Vagina (tissue), 2 donors: ENCODE data around the gene FEM1B.

ENCODE experiments used
- POLR2A ChIP-seq, 2 donors: fragments of 450-650 bp; IDR thresholded peaks; one replicate each; pipeline ENCODE4 v1.6.1; 2017; ENCODE audit warnings: antibody characterized with exemption in 2 of 2, mild to moderate bottlenecking in 2 of 2, moderate library complexity in 2 of 2
- POLR2AphosphoS5 ChIP-seq, 2 donors: sonication (generic); formaldehyde crosslinking; IDR thresholded peaks; one replicate each; pipeline ENCODE4 v1.9.0; 2017; ENCODE audit warnings: antibody characterized with exemption in 2 of 2, mild to moderate bottlenecking in 2 of 2, low read depth in 1 of 2; ENCODE audit not compliant: insufficient read depth in 1 of 2
- TF ChIP-seq, protein P1 (sequence below), 3 experiments: fragments of 450-650 bp in 2 of 3; fragments of 200-600 bp in 1 of 3; sonication (generic) in 1 of 3; IDR thresholded peaks; one replicate each; pipeline ENCODE4 v1.5.1; 2017 to 2019; ENCODE audit warnings: antibody characterized with exemption in 3 of 3, mild to moderate bottlenecking in 2 of 3, moderate library complexity in 2 of 3

DNA sequence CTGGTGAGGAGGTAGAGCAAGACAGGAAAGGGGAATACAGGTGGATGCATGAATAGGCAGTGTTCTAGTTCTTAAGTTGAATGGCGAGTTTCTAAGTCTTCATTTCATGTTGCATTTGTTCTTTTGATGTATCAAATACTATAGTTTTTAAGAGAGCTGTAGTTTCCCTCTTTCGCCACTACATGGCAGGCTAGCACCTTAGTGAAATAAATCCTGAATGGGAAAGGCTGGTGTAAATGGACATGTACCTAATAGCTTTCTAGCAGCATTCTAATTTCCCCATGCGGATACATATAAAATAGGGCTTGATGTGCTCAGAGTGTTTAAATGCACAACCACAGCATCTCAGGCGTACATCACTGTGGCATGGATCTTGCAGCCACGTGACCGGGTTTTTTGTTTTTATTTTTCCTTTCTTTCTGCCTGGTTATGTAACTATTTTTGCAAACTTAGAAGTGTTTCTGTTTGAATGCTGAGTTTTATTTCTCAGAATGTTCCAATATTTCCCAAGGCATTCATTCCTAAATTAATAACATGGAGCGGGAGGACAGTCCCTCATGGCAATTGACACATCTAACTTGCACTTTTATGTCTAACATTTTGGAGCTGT, 24.5 kb upstream of the FEM1B start:
- TF ChIP-seq, protein P1, sequence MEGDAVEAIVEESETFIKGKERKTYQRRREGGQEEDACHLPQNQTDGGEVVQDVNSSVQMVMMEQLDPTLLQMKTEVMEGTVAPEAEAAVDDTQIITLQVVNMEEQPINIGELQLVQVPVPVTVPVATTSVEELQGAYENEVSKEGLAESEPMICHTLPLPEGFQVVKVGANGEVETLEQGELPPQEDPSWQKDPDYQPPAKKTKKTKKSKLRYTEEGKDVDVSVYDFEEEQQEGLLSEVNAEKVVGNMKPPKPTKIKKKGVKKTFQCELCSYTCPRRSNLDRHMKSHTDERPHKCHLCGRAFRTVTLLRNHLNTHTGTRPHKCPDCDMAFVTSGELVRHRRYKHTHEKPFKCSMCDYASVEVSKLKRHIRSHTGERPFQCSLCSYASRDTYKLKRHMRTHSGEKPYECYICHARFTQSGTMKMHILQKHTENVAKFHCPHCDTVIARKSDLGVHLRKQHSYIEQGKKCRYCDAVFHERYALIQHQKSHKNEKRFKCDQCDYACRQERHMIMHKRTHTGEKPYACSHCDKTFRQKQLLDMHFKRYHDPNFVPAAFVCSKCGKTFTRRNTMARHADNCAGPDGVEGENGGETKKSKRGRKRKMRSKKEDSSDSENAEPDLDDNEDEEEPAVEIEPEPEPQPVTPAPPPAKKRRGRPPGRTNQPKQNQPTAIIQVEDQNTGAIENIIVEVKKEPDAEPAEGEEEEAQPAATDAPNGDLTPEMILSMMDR (IDR thresholded peaks at IDR 0.05) = peak; percentile 77 to 89 (median 85)
- TF ChIP-seq POLR2A (IDR thresholded peaks at IDR 0.05) (no peak), POLR2AphosphoS5 (IDR thresholded peaks at IDR 0.05; ENCODE audit: insufficient read depth in 1 of 2, low read depth in 1 of 2) (peak in 1 of 2 donors; percentile 83)
